Osteoblast (primary cell): Measurements from ENCODE around the gene AGO1. TPM values are rescaled to one million over a fixed set of nuclear protein-coding genes. Genes with fewer than 3 reads are reported as not detected.

Experiments used
- DNase-seq: peaks from one replicate; pipeline ENCODE4 v3.0.0; 2011; ENCODE audit warnings: low spot score, mixed read lengths; ENCODE audit not compliant: insufficient read length; ENCODE audit errors: missing footprints
- H2AFZ ChIP-seq: 2 replicates; pipeline ENCODE4 v1.6.0; 2011; ENCODE audit warnings: mild to moderate bottlenecking, low read length
- H3K27ac ChIP-seq: 2 replicates; pipeline ENCODE4 v1.5.1; 2011; ENCODE audit warnings: mild to moderate bottlenecking, low read depth, low read length, moderate library complexity
- H3K27me3 ChIP-seq: 2 replicates; pipeline ENCODE4 v1.6.0; 2012; ENCODE audit warnings: mild to moderate bottlenecking, control low read depth, inconsistent platforms, low read length, moderate library complexity; ENCODE audit not compliant: insufficient read depth
- H3K36me3 ChIP-seq: 2 replicates; pipeline ENCODE4 v1.5.1; 2011; ENCODE audit warnings: mild to moderate bottlenecking, low read length, control low read depth, moderate library complexity; ENCODE audit not compliant: insufficient read depth
- H3K4me1 ChIP-seq: 2 replicates; pipeline ENCODE4 v1.5.1; 2011; ENCODE audit warnings: mild to moderate bottlenecking, low read length, control low read depth, moderate library complexity; ENCODE audit not compliant: insufficient read depth
- H3K4me2 ChIP-seq: 2 replicates; pipeline ENCODE4 v1.6.0; 2011; ENCODE audit warnings: mild to moderate bottlenecking, low read length; ENCODE audit not compliant: insufficient read depth
- H3K4me3 ChIP-seq: fragments of 200-600 bp; sonication (generic); 3 replicates; pipeline ENCODE4 v1.5.1; 2012; ENCODE audit warnings: mild to moderate bottlenecking, low read length, inconsistent platforms; ENCODE audit not compliant: insufficient read depth
- H3K79me2 ChIP-seq: 2 replicates; pipeline ENCODE4 v1.6.0; 2012; ENCODE audit warnings: mild to moderate bottlenecking, low read length, control low read depth, inconsistent platforms; ENCODE audit not compliant: insufficient read depth
- H3K9me3 ChIP-seq: 2 replicates; pipeline ENCODE4 v1.5.1; 2011; ENCODE audit warnings: low read depth, low read length, control low read depth
- H4K20me1 ChIP-seq: 2 replicates; pipeline ENCODE4 v1.6.0; 2012; ENCODE audit warnings: mild to moderate bottlenecking, low read length, control low read depth; ENCODE audit not compliant: insufficient read depth
- CTCF ChIP-seq: IDR thresholded peaks from 2 replicates; pipeline ENCODE4 v1.5.1; 2011; ENCODE audit warnings: mild to moderate bottlenecking, low read depth, low read length, moderate library complexity; ENCODE audit errors: extremely low read depth
- total RNA-seq: library from RNA; depleted of rRNA; stranded (reverse); fragments of >200 nt; gene quantifications from 2 replicates; pipeline ENCODE4 v1.2.3, GENCODE V29; 2012

AGO1 gene
- total RNA-seq, 1 donor, result 20.6 TPM

GRCh38 chr1:35935442-35936388, 52.7 kb downstream of the AGO1 start:
- Histone ChIP-seq H3K4me2 (no peak overlapping the region), H3K27ac (no peak overlapping the region), H3K27me3 (no peaks in the 10 kb centered on the region), H3K4me3 (no peak overlapping the region), H2AFZ (no peak overlapping the region), H4K20me1 (peaks cover 47% of the 10 kb centered on the region), H3K4me1 (peaks cover 7% of the 10 kb centered on the region), H3K79me2 (peaks cover 87% of the 10 kb centered on the region), H3K9me3 (no peaks in the 10 kb centered on the region), H3K36me3 (no peaks in the 10 kb centered on the region)
- DNase-seq, result no peak
- TF ChIP-seq CTCF, result no peak

GRCh38 chr1:35936838-35937237, 53.8 kb downstream of the AGO1 start:
- H3K27me3 ChIP-seq, result no peaks in the 10 kb centered on the region
- TF ChIP-seq CTCF, result no peak
- no peak overlapping the region for H2AFZ ChIP-seq
- no peak overlapping the region for H3K27ac ChIP-seq
- no peak overlapping the region for H3K4me3 ChIP-seq
- H3K79me2 ChIP-seq, result peaks cover 89% of the 10 kb centered on the region
- H3K4me1 ChIP-seq, result peaks cover 6% of the 10 kb centered on the region
- H4K20me1 ChIP-seq, result peaks cover 43% of the 10 kb centered on the region
- H3K9me3 ChIP-seq, result no peaks in the 10 kb centered on the region
- no peak overlapping the region for H3K4me2 ChIP-seq
- no peak for DNase-seq
- no peaks in the 10 kb centered on the region for H3K36me3 ChIP-seq

- peaks cover 86% of the 10 kb centered on the region for H3K79me2 ChIP-seq
- H3K27ac ChIP-seq, result no peak overlapping the region
- no peaks in the 10 kb centered on the region for H3K9me3 ChIP-seq
- H4K20me1 ChIP-seq, result peaks cover 27% of the 10 kb centered on the region
- no peaks in the 10 kb centered on the region for H3K36me3 ChIP-seq
- no peak overlapping the region for H3K4me2 ChIP-seq
- no peak for DNase-seq
- H3K4me1 ChIP-seq, result no peaks in the 10 kb centered on the region
- no peak for TF ChIP-seq CTCF
- H3K27me3 ChIP-seq, result no peaks in the 10 kb centered on the region
- no peak overlapping the region for H3K4me3 ChIP-seq
- H2AFZ ChIP-seq, result no peak overlapping the region
Observed at GRCh38 chr1:35939484-35939883, 56.5 kb downstream of the AGO1 start.

- H4K20me1 ChIP-seq, result peaks cover 3% of the 10 kb centered on the region
- no peaks in the 10 kb centered on the region for H3K9me3 ChIP-seq
- peaks cover 3% of the 10 kb centered on the region for H3K36me3 ChIP-seq
- TF ChIP-seq CTCF, result no peak
- peaks cover 69% of the 10 kb centered on the region for H3K79me2 ChIP-seq
- DNase-seq, result no peak
- no peak overlapping the region for H3K27ac ChIP-seq
- no peaks in the 10 kb centered on the region for H3K27me3 ChIP-seq
- no peak overlapping the region for H3K4me3 ChIP-seq
- H3K4me2 ChIP-seq, result no peak overlapping the region
- H3K4me1 ChIP-seq, result no peaks in the 10 kb centered on the region
- no peak overlapping the region for H2AFZ ChIP-seq
Observed at GRCh38 chr1:35945327-35945726, 62.3 kb downstream of the AGO1 start.
